Thyroid gland (tissue), 4 donors: ENCODE measurements around the gene NUP93. TPM values are rescaled to one million over a fixed set of nuclear protein-coding genes. Genes with fewer than 3 reads are reported as not detected.

Source experiments
- DNase-seq, 2 donors: peaks; one replicate each; pipeline ENCODE4 v3.0.0-alpha.2; 2019
- H3K27ac ChIP-seq, 3 donors: fragments of 200-600 bp; sonication (generic); 1 replicate in 2 of 3; 2 replicates in 1 of 3; pipeline ENCODE4 v1.5.1; 2016 to 2019; ENCODE audit warnings: mild to moderate bottlenecking in 1 of 3, moderate library complexity in 1 of 3
- H3K27me3 ChIP-seq: fragments of 200-600 bp; sonication (generic); one replicate; pipeline ENCODE4 v1.5.1; 2019
- H3K36me3 ChIP-seq, 2 donors: fragments of 200-600 bp; sonication (generic); one replicate each; pipeline ENCODE4 v1.5.1; 2016 to 2019
- H3K4me1 ChIP-seq, 2 donors: fragments of 200-600 bp; sonication (generic); one replicate each; pipeline ENCODE4 v1.5.1; 2017 to 2019
- H3K4me3 ChIP-seq, 3 donors: fragments of 200-600 bp; sonication (generic); replicated peaks in 1 of 3; 1 replicate in 2 of 3; 2 replicates in 1 of 3; pipeline ENCODE4 v1.5.1; 2016; ENCODE audit warnings: mild to moderate bottlenecking in 1 of 3
- H3K9me3 ChIP-seq: fragments of 200-600 bp; sonication (generic); one replicate; pipeline ENCODE4 v1.5.1; 2017
- POLR2A ChIP-seq, 2 donors: fragments of 450-650 bp; IDR thresholded peaks; one replicate each; pipeline ENCODE4 v1.6.1; 2017; ENCODE audit warnings: antibody characterized with exemption in 2 of 2, mild to moderate bottlenecking in 2 of 2, moderate library complexity in 1 of 2
- WGBS, 2 donors: methylation state at CpG; one replicate each; pipeline ENCODE4 v1.1.5; 2017; 5-methylcytosine and 5-hydroxymethylcytosine counted together
- intact Hi-C: fragments of 100-400 bp; cut with DNase I; formaldehyde crosslinking; loops from one replicate; pipeline ENCODE4 v1.15.1; 2023
- total RNA-seq, 4 donors: library from RNA; depleted of rRNA; stranded (reverse); fragments of >200 nt; gene quantifications; one replicate each; pipeline ENCODE4 v1.2.3, GENCODE V29; 2016
- TF ChIP-seq, protein P1 (sequence below), 6 experiments: fragments of 200-600 bp in 3 of 6; fragments of 450-650 bp in 3 of 6; sonication (generic) in 3 of 6; IDR thresholded peaks; one replicate each; pipeline ENCODE4 v1.5.1; 2016 to 2019; ENCODE audit warnings: antibody characterized with exemption in 6 of 6, mild to moderate bottlenecking in 2 of 6, inconsistent platforms in 1 of 6, moderate library complexity in 1 of 6

Gene NUP93
- total RNA-seq: 100 to 1,000 TPM in 2 of 4 donors, 10 to 100 TPM in 2; 70.1 to 150 (median 97.4) TPM

DNA sequence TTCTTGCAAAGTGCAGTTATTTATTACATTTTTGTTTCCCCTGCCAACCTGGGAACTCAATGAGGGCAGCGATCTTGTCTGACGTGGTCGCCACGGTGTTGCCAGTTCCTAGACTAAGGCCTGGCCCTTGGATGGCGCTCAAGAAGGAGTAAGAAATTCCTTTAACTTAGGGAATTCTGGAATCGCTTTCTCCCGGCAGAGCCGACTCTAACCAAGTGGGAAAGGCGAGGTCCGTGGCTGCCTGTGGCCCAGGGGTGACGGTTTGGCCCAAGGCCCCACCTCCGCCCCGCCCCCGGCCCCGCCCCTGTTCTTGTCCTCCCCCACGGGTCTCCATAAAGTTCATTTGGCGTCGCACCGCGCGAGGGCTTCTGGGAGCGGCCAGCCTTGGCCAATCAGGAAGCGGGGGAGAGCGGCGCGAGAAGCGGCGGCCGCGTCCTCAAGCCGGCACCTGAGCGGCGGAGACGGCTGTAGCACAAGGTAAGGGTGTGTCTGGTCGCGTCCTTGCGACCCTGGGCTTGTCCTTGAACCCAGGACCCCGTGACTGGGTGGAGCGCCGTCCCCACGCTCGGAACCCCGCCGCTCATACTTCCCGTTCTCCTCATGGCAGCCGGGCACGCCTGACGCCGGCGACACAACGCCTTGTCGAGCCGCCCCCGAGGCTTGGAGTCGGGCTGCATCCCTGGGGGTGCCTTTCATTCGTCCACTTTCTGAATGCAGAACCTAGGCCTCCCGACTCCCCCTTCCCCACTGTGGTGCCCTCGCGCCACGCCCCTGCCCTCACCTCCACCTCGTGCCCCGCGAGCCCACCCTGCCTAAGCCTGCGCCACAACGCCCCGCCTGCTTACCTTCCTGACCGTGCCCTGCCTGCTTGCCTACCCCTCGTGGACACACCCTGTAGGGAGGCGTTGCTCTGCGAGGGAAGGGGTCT is at the start of gene NUP93:
TSS of gene NUP93 (plus strand) at position 395 of the 928 bp plus-strand sequence. CDS start 18,119 bp downstream, outside the sequence.
- Histone ChIP-seq H3K27ac (peak within 1 kb of the TSS; percentile 75 to 93 (median 88)), H3K9me3 (no peaks in the 10 kb centered on the region), H3K4me1 (peaks cover 16 to 17% of the 10 kb centered on the region in 2 donors), H3K36me3 (no peaks in the 10 kb centered on the region), H3K4me3 (peak within 1 kb of the TSS; percentile 75 to 81 (median 77)), H3K27me3 (no peaks in the 10 kb centered on the region)
- TF ChIP-seq POLR2A (IDR thresholded peaks at IDR 0.05): peak in 1 of 2 donors; percentile 79
- TF ChIP-seq, protein P1, sequence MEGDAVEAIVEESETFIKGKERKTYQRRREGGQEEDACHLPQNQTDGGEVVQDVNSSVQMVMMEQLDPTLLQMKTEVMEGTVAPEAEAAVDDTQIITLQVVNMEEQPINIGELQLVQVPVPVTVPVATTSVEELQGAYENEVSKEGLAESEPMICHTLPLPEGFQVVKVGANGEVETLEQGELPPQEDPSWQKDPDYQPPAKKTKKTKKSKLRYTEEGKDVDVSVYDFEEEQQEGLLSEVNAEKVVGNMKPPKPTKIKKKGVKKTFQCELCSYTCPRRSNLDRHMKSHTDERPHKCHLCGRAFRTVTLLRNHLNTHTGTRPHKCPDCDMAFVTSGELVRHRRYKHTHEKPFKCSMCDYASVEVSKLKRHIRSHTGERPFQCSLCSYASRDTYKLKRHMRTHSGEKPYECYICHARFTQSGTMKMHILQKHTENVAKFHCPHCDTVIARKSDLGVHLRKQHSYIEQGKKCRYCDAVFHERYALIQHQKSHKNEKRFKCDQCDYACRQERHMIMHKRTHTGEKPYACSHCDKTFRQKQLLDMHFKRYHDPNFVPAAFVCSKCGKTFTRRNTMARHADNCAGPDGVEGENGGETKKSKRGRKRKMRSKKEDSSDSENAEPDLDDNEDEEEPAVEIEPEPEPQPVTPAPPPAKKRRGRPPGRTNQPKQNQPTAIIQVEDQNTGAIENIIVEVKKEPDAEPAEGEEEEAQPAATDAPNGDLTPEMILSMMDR (IDR thresholded peaks at IDR 0.05): no peak
- intact Hi-C loops: no loop called here
- DNase-seq: peak; percentile 92 to 95
- 1% methylated on average over 25 to 28 of the region's 70 CpGs for WGBS, 2 donors

DNA sequence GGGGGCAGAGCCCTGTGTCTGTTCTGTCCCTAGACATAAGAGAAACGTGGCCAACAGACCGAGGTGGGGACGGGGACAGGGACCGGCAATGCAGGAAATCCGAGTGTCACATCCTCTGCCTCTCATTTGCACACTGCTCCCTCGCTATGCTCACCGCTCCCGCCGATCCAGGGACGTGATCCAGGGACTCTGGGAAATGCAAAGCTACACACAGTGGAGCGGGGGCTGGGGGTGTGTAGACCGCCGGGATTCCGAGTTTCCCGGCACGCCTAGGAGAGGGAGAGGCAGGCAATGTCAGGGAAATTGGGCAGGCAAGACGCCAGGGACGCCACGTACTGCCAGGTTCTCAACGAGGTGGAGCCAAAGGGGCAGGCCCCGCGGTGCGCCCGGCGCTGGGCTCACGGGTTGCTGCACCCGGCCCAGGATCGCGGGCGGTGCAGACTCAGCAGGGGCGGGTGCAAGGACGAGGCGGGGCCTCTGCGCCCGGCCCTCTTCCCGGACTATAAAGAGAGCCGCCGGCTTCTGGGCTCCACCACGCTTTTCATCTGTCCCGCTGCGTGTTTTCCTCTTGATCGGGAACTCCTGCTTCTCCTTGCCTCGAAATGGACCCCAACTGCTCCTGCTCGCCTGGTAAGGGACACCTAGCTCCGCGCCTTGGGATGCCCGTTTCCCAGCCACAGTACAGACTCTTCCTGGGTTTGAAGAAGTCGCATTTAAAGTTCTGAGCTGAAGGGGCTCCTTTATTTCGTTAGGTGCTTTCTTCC is 47.8 kb upstream of the NUP93 start, which contains the start of gene MT1X:
TSS of gene MT1X (plus strand) at position 532 of the 764 bp plus-strand sequence. CDS start at position 603, 71 bp downstream.
- TF ChIP-seq POLR2A (IDR thresholded peaks at IDR 0.05): peak; percentile 98 to 100
- TF ChIP-seq, protein P1 (IDR thresholded peaks at IDR 0.05): peak in 1 of 6 experiments; percentile 7
- peaks cover 0 to 13% of the 10 kb centered on the region in 2 donors for H3K36me3 ChIP-seq
- WGBS, 2 donors: 0 to 3% methylated on average over 20 of the region's 49 CpGs
- H3K4me1 ChIP-seq: peaks cover 27 to 31% of the 10 kb centered on the region in 2 donors
- H3K27ac ChIP-seq: peak within 1 kb of the TSS; percentile 89 to 94 (median 92)
- peak; percentile 97 to 98 for DNase-seq
- no peaks in the 10 kb centered on the region for H3K9me3 ChIP-seq
- H3K4me3 ChIP-seq: peak within 1 kb of the TSS; percentile 84 to 98 (median 96)
- H3K27me3 ChIP-seq: no peaks in the 10 kb centered on the region
- intact Hi-C loops: no loop called here

- intact Hi-C loops: no loop called here
- Histone ChIP-seq H3K9me3 (no peaks in the 10 kb centered on the region), H3K36me3 (peaks cover 0 to 13% of the 10 kb centered on the region in 2 donors), H3K27ac (peak overlapping the region; percentile 89 to 94 (median 92)), H3K4me3 (peak overlapping the region; percentile 84 to 98 (median 96)), H3K4me1 (peaks cover 27 to 31% of the 10 kb centered on the region in 2 donors), H3K27me3 (no peaks in the 10 kb centered on the region)
- peak in 1 of 2 donors; percentile 2 for TF ChIP-seq POLR2A (IDR thresholded peaks at IDR 0.05)
- TF ChIP-seq, protein P1 (IDR thresholded peaks at IDR 0.05): no peak
- WGBS, 2 donors: 16 to 27% methylated on average over 8 of the region's 8 CpGs
- peak in 1 of 2 donors; percentile 56 for DNase-seq
Measured at GRCh38 chr16:56682703-56683397, 47.1 kb upstream of the NUP93 start.

GRCh38 chr16:56683424-56684172 is 46.3 kb upstream of the NUP93 start:
- H3K36me3 ChIP-seq: peaks cover 0 to 13% of the 10 kb centered on the region in 2 donors
- peak overlapping the region; percentile 89 to 94 (median 92) for H3K27ac ChIP-seq
- H3K4me3 ChIP-seq: peak overlapping the region; percentile 84 to 98 (median 96)
- no peaks in the 10 kb centered on the region for H3K27me3 ChIP-seq
- H3K4me1 ChIP-seq: peaks cover 27 to 31% of the 10 kb centered on the region in 2 donors
- TF ChIP-seq, protein P1 (IDR thresholded peaks at IDR 0.05): no peak
- peak in 1 of 2 donors; percentile 17 for TF ChIP-seq POLR2A (IDR thresholded peaks at IDR 0.05)
- intact Hi-C loops: no loop called here
- 50 to 64% methylated on average over 5 of the region's 5 CpGs for WGBS, 2 donors
- H3K9me3 ChIP-seq: no peaks in the 10 kb centered on the region
- peak; percentile 31 to 47 for DNase-seq
